Left ventricle myocardium inferior (tissue), 1 donor: ENCODE results near the gene FAF1. TPM values are rescaled to one million over a fixed set of nuclear protein-coding genes. Genes with fewer than 3 reads are reported as not detected.
"Not testable (repeated sequence)": the region's sequence is repeated elsewhere in the genome, so short reads cannot be mapped to it uniquely, and the experiment has no call there.

ENCODE experiments used
- DNase-seq: peaks from one replicate; pipeline ENCODE4 v3.0.0-alpha.2; 2020
- H3K27ac ChIP-seq: fragments of 200-600 bp; replicated peaks from 2 replicates; pipeline ENCODE4 v1.8.0; 2021
- H3K27me3 ChIP-seq: fragments of 200-600 bp; 2 replicates; pipeline ENCODE4 v1.8.0; 2021; ENCODE audit warnings: low read depth
- H3K36me3 ChIP-seq: fragments of 200-600 bp; 2 replicates; pipeline ENCODE4 v1.8.0; 2021
- H3K4me1 ChIP-seq: fragments of 200-600 bp; 2 replicates; pipeline ENCODE4 v1.8.0; 2021
- H3K4me3 ChIP-seq: fragments of 200-600 bp; 2 replicates; pipeline ENCODE4 v1.8.0; 2021; ENCODE audit warnings: mild to moderate bottlenecking, moderate library complexity
- H3K9me3 ChIP-seq: fragments of 200-600 bp; replicated peaks from 2 replicates; pipeline ENCODE4 v1.8.0; 2021
- CTCF ChIP-seq: fragments of 200-600 bp; IDR thresholded peaks from 2 replicates; pipeline ENCODE4 v1.8.0; 2021; ENCODE audit warnings: antibody characterized with exemption, mild to moderate bottlenecking, borderline replicate concordance
- intact Hi-C: fragments of 100-400 bp; cut with micrococcal nuclease; formaldehyde crosslinking; loops from one replicate; pipeline ENCODE4 v1.11.0; 2022
- total RNA-seq: library from RNA; stranded (reverse); fragmentation: NEBNext Ultra II Directional; extraction: Animal tissue kit (Norgen Biotek cat#: 25700); gene quantifications from one replicate; pipeline ENCODE4 v1.2.1, GENCODE V29; 2021
- donor health status: DM: no; HTN: yes; CAD: no; lungs with severe emphysema.

Gene FAF1
- total RNA-seq, 1 donor from 2014 or later = 80.0 TPM

GRCh38 chr1:50538476-50538875, 421.6 kb downstream of the FAF1 start:
- TF ChIP-seq CTCF = no peak
- Histone ChIP-seq H3K36me3 (peaks cover 13% of the 10 kb centered on the region), H3K27me3 (no peaks in the 10 kb centered on the region), H3K27ac (no peak overlapping the region), H3K9me3 (no peaks in the 10 kb centered on the region), H3K4me1 (no peaks in the 10 kb centered on the region), H3K4me3 (no peak overlapping the region)
- DNase-seq = no peak
- intact Hi-C loops = no loop called here

GRCh38 chr1:50531601-50532000, 428.5 kb downstream of the FAF1 start:
- Histone ChIP-seq H3K27me3 (no peaks in the 10 kb centered on the region), H3K36me3 (peaks cover 21% of the 10 kb centered on the region), H3K27ac (no peak overlapping the region), H3K4me1 (no peaks in the 10 kb centered on the region), H3K4me3 (no peak overlapping the region), H3K9me3 (no peaks in the 10 kb centered on the region)
- intact Hi-C loops = no loop called here
- DNase-seq = no peak
- TF ChIP-seq CTCF = no peak

- Histone ChIP-seq H3K4me3 (no peak overlapping the region), H3K9me3 (no peaks in the 10 kb centered on the region), H3K4me1 (no peaks in the 10 kb centered on the region), H3K27me3 (no peaks in the 10 kb centered on the region), H3K36me3 (peaks cover 25% of the 10 kb centered on the region), H3K27ac (no peak overlapping the region)
- no peak for TF ChIP-seq CTCF
- no peak for DNase-seq
- intact Hi-C loops = no loop called here
Observed at GRCh38 chr1:50531027-50531426, 429.0 kb downstream of the FAF1 start.

GRCh38 chr1:50529510-50529909, 430.6 kb downstream of the FAF1 start:
- intact Hi-C loops = no loop called here
- TF ChIP-seq CTCF = no peak
- H3K36me3 ChIP-seq = peaks cover 34% of the 10 kb centered on the region
- no peaks in the 10 kb centered on the region for H3K27me3 ChIP-seq
- no peak overlapping the region for H3K27ac ChIP-seq
- no peak for DNase-seq
- peaks cover 3% of the 10 kb centered on the region for H3K9me3 ChIP-seq
- no peak overlapping the region for H3K4me3 ChIP-seq
- no peaks in the 10 kb centered on the region for H3K4me1 ChIP-seq

GRCh38 chr1:50527987-50528320, 432.1 kb downstream of the FAF1 start:
- H3K4me1 ChIP-seq, H3K27me3 ChIP-seq, DNase-seq, intact Hi-C loops, H3K27ac ChIP-seq, H3K4me3 ChIP-seq: not testable (repeated sequence)
- Histone ChIP-seq H3K9me3 (peaks cover 17% of the 10 kb centered on the region), H3K36me3 (peaks cover 44% of the 10 kb centered on the region)

- H3K4me3 ChIP-seq = no peak overlapping the region
- peaks cover 43% of the 10 kb centered on the region for H3K36me3 ChIP-seq
- H3K4me1 ChIP-seq = no peaks in the 10 kb centered on the region
- H3K27me3 ChIP-seq = no peaks in the 10 kb centered on the region
- H3K27ac ChIP-seq = no peak overlapping the region
- TF ChIP-seq CTCF = no peak
- peaks cover 18% of the 10 kb centered on the region for H3K9me3 ChIP-seq
- intact Hi-C loops = no loop called here
- no peak for DNase-seq
Observed at GRCh38 chr1:50527249-50527986, 432.6 kb downstream of the FAF1 start.
